AML-193 (cell line): ENCODE measurements around the gene CER1.

Source experiments
- DNase-seq, 2 experiments: peaks; one replicate each; lab custom pipeline; 2025; lab: John Stamatoyannopoulos, UW

Gene CER1, protein sequence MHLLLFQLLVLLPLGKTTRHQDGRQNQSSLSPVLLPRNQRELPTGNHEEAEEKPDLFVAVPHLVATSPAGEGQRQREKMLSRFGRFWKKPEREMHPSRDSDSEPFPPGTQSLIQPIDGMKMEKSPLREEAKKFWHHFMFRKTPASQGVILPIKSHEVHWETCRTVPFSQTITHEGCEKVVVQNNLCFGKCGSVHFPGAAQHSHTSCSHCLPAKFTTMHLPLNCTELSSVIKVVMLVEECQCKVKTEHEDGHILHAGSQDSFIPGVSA

DNA sequence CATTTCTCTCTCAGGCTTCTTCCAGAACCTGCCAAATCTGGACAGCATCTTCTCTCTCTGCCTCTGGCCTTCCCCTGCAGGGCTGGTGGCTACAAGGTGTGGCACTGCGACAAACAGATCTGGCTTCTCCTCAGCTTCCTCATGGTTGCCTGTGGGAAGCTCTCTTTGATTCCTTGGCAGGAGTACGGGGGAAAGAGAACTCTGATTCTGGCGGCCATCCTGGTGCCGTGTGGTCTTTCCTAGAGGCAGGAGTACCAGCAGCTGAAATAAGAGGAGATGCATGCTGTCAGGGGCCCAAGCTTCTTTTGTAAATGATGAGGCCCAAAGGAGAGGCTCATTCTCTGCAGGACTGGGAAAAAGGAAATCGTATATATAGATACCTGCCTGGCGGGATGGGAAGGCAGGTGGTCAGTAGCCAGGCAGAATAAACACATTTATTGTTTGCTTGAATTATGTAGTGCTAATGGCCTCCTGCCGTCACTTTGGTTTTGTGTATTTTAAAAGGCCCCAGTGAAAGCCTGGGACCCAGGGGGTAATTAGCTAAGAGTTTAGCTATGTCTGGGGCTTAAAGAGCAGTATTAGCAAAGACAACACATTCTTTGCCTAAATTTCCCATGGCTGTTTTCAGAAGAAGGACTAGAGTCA lies at the start of gene CER1:
TSS of gene CER1 (minus strand) at position 343 of the 645 bp plus-strand sequence. CDS start at position 282, 61 bp downstream.
- no peak for DNase-seq

DNA sequence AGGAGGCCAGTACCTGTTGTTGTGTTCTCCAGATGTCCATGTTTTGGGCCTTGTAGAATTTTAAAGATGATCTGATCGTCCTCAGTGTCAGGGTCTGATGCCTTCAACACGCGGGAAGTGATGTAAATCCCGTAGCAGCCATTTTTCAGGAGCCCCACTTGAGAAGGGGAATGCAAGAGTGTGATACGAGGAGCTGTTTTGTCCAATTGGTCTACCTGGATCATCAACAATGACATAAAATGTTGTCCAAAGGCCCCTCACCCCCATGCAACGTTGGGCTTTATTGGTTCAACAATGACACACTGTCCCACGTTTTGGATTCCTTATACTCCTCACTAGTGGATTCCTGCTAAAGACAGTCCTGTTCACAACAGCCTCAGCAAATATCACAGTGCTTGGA lies 48.1 kb upstream of the CER1 start:
- DNase-seq, result no peak

DNA sequence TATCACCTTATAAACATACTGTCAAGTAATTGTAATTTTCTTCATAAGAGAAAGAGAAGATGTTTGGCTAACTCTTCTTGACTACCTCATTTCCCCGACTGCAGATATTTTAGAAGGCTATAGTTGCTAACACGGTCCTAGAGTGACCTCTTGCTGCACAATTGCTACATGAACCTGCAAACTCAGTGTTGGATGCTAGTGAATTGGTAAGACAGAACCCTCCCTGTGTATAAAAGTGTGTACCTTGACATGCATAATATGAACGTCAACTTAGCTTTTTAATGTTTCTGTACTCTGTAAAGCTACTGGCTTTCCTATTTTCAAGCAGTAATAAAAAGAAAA lies 46.7 kb upstream of the CER1 start:
- peak; percentile 4 to 6 for DNase-seq

DNA sequence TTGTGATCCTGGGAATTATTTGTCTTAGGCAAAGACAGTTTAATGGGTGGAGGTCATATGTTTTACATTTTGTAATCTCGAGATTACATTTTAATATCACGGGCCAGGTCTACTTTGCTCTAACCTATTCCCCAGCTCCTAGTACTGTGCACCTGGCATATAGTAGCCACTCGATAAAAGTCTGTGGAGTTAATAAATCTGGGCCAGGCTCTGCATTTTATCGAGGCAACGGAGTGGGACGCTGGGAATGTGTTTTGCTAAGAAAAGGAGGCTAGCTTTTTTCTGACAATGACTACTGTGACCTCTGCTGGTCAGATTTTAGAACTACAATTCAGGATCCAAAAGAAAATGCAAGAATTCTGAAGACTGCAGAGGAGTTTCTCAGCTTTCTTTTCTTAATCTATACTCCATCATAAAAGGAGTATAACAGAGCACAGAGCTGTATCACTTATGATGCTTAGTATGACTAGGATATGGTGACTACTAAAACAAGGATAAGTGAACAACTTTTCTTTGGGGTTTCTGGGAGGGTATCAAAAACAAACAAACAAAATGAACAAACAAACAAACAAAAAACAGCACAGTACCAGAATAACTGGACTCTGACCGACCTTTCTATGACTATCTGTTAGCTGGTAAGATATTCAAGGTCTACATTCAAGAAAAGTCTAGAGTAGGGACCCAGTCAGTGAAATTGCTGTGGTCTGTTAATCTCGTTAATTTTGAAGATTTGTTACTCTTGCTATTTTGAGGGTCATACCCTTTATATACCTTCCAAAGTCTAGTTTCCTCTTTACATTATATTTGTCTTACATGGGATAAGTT lies 46.1 kb upstream of the CER1 start:
- peak; percentile 26 to 33 for DNase-seq

DNA sequence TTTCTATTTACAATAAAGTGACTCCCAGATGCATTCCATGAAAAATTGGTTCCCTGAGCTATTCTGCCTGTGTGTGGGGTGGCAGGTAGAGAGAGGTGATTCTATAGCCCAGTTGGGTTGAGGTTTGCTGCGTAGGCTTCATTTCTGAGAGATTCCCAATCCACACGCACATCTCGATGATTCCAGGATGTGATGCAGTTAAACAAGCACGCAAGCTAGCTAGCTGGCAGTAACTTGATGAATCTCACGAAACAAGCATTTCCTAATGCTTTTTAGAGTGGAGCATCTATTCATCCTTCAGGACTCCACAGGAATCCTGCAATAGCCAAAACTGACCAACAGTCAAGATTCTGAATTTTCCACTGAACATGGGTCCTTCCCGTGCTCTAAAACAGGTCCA lies 43.8 kb upstream of the CER1 start:
- no peak for DNase-seq

DNA sequence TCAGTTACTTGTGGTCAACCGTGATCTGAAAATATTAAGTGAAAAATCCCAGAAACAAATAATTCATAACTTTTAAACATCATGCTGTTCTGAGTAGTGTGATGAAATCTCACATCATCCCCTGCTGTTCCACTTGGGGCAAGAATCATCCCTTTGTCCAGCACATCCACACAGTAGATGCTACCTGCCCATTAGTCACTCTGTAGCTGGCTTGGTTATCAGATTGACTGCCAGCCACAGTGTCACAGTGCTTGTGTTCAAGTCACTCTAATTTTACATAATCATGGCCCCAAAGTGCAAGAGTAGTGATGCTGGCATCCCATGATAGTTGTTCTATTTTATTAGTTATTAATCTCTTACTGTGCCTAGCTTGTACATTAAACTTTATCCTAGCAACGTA lies 39.1 kb upstream of the CER1 start:
- DNase-seq, result no peak

DNA sequence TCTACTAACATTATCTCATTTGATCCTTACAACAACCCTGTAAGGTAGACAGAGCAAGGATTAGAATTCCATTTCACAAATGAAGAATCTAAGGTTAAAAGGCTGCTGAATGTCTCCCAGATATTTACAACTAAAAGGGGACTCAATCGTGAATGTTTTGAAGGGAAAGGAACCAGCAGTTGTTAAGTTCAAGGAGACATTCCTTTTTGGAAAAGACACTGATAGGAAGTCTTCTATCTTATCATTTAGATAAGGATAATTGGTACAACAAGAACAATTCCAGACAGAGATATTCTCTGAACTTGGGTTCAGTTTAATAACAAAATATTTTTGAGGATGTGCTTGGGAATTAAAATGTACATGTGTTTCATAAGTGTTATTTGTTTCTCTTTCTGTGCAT lies 37.5 kb upstream of the CER1 start:
- DNase-seq, result no peak

DNA sequence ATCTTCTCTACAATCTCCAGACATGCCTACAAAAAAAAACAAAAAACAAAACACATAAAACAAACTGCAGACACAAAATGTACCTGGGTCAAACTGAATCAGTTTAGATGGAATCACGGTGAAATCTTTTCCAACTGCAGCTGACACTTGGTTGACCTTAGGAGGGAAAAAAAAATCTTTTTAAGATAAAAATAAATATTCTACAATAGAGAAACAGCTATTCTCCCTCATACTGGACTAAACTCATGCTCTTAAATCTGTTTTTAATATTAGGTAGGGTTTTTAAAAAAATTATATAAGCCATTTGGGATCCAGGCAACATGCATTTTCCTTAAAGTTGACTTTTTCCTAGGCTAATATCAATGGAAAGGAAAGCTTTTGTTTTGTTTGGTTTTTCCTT lies 33.8 kb upstream of the CER1 start:
- DNase-seq, result no peak

DNA sequence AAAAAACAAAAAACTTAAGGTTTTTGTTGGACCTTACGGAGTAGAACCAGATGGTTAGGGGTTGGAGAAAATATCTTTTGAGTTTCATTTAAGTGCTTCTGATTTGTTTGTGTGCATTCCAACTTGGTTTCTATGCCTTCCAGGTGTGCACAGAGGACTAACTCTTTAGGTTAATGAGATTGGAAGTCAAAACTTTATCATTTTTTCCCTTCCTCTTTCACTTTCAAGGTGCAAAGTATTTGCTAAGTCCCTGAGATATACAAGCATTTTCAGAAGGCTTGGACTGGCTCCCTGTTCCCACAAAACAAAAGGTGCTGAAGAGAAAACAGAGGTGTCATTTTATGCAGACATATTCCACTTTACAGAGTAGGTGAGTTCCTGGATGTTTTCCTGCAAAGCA lies 30.3 kb upstream of the CER1 start:
- DNase-seq, result no peak

DNA sequence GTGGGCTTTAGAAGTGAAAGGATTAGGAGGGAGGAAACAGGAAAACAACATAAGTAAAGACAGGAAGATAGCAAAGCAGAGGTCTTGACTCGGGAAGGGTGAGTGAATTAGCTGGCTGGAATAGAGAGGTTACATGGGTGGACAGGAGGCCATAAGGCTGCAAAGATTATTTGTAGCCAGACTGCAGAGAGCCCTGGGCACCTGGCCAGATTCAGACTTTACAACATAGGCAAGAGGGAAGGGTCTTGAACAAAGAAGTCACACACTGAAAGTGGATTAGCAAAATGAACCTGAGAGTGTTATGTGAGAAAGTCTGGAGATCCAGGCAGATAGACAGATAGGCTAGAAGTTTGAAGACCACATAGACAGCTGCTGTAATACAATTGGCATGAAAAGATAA lies 29.7 kb upstream of the CER1 start:
- no peak for DNase-seq

DNA sequence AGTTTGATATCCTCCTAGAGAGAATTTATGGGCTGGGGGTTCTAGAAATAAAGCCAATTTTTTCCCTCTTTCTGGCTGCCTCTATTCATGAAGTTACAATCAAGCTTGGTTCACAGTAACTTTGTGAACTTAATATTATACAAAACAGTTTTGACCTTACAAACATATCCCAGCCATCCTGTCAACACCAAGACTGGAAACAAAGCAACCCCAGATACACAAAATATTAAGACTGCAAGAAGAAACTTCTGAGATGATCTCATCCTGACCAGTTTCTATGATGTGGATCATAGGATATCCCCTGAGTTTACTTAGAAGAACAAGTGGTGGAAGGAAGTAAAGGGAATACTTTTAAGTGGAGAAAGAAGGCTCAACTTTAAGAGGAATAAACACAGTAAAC lies 28.3 kb upstream of the CER1 start:
- no peak for DNase-seq

DNA sequence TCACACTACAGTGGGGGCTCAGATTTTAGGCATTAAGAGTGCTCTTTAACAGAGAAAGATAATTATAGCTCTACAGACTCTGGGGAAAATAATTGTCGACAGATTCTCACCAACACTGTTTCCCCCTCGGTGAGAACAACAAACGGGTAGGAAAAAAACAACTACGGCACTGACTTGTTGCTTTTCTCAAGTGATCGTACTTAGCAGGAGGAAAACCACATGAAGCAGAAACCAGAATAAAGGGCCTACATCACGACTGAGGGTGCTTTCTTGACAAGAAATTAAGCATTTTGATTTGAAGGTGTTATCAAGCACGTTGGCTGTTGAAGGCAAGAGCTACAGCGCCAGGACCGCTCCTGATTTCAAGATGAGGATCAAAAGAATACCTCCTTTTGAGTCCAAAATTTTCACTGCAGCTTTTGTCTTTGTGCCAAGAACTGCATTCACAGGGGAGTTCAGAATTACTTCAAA lies 27.2 kb upstream of the CER1 start:
- DNase-seq, result no peak

DNA sequence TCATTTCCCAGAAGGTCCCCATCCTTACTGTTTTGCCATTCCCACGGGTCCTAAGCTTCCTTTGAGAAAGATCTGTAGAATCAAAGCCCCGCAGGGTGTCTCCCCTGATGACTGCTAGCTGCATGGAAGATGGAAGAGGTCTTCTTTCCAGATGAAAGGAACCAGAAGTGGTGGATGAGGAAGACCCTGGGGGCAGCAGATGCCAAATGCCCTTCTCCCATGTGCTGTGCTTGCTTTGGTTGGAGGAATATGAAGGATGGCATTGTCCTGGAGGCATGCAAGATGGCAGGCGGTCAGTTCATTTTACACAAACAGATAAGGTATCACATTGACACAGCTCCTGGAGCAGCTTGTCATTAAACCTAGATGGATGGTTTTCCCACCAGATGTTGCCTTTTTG lies 25.8 kb upstream of the CER1 start:
- DNase-seq, result no peak

DNA sequence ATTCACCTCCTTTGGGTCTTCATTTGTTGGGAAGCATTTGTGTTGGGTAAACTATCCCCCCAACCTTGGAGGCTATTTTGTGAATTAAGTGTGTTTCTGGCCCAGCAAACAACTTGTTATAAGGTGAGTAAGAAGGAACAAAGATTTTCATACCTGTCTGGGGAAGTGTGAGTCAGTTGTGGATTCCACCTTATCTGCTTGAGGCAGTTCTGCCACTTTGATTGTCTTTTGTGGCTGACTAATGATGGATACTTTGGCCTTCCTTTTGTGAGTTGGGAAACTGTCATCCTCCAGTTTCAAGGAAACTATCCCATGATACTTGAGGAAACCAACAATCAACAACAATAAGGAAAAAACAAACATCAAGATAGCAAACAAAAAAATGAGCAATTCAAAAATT lies 24.6 kb upstream of the CER1 start:
- no peak for DNase-seq

DNA sequence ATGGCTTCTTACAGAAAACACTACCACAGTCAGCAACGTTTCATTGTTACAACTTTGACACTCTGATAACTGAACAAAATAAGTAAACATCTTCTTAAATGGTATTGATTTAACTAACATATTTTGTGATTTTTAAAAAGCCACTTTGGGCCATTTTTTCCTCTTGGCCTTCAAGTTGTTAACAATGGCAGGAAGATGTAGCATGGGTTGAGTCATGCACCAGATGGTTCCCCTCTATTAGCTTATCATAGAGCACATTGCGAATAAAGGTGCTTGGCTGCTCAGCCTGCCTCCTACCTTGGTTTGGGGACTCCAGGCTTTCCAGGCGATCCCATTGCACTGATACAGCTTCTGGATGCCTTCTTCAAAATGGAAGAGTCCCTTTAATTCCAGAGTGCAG lies 24.1 kb upstream of the CER1 start:
- no peak for DNase-seq

DNA sequence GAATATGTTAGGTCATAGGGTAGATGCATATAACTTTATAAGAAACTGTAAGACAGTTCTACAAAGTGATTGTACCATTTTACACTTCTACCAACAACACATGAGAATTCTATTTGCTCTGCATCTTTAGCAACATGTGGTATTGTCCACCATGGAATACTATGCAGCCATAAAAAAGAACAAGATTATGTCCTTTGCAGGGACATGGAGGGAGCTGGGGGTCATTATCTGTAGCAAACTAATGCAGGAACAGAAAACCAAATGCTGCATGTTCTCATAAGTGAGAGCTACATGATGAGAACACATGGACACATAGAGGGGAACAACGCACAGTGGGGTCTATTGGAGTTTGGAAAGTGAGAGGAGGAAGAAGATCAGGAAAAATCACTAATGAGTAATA lies 22.2 kb upstream of the CER1 start:
- DNase-seq, result no peak

DNA sequence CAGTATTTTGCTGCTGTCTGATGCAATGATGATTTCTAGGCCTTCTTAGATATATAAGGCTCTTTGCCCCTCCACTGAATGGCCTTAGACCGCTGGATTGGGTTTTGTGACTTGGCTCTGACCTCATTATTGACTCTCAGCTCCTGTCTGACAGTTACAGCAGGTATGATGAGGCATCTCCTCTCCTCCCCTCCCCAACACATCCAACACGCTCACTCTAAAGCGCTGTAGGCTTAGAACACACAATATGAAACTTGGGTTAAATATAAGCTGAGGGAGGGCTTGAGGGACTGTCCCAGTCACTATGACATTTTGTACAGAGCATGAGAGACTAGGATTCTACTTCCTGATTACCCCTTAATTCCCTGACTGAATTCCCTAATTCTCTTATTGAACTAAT lies 18.8 kb upstream of the CER1 start:
- no peak for DNase-seq

DNA sequence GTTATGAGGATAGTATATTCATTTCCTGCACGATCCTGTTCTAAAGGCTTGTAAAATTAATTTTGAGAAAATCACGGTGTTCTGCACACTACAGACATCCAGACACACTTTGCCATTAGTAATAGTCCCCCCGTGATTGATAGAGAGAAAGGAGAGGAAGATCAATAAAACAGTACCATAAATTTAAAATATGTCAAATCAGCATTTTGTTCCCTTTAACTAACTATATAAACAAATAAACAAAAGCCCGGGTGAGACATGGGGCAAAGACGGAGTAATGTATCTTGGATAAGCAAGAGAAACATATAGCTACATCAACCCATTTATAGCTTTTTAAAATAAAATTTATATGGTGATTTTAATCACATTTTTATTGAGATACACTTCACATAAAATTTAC lies 10.6 kb upstream of the CER1 start:
- DNase-seq, result no peak

DNA sequence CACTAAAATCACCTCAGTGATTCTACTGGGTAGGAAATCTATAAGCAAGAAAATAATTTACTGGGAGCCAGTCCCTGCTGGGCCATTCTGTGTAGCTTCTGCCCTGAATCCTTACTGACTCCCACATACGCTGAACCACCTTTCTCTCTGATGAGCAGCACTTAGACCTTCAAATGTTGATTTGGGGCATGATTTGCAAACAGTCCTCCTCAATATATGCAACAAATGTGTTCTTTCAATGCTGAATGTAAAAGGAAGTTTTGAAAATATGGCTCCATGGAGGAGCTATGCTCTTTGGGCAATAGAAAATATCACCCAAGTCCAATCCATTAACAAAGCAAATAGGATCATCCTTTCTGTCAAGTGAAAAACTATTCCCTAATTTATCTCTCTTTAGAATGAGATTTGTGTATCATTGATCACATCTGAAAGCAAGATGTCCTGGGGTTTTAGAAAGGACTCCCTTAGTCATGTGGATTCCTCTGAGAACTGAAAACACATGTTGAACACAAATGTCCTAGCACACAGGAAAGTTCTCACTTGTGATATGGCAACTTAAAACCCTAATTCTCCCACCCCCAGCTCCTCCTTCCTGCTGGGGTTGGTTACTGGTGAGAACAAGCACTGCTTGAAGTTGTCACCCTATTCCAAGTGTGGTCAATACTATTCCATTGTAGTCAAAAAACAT lies 8.9 kb upstream of the CER1 start:
- no peak for DNase-seq

DNA sequence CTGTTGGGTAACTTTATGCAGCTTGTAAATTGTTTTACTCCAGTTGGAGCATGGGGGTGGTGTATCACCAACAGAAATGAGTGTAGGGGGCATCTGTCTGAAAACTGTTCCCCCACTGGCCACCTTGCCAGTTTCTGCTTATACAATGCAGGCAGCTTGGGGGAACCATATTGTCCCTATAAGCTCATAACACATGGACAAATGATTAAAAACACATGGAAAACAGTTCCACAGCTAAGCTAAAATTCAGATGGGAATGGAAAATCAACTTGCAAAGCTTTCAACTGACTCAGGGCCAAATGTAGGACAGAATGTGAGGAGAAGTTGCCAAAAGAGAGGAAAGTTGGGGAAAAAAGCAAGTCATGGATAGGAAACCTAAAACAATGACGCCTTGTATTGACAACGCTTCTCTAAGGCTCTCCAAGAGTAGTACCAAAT lies 7.9 kb upstream of the CER1 start:
- no peak for DNase-seq

DNA sequence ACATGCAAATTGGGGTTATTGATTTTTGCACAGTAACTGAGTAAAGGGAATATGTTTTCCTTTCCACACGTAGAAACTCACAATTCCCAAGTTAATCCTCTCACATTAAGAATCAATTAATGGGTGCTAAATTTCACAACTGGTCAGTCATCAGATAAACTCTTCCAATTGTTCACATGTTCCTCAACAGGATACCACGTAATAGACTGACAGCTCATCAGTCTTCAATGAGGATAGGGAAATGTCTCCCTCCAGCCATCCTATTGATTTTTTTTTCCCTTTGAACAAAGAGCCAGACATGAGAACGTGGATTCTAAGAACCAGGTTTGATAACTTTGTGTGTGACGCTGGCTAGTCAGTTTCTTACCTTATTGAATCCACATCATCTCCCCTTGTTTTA lies 768 bp upstream of the CER1 start:
- no peak for DNase-seq

DNA sequence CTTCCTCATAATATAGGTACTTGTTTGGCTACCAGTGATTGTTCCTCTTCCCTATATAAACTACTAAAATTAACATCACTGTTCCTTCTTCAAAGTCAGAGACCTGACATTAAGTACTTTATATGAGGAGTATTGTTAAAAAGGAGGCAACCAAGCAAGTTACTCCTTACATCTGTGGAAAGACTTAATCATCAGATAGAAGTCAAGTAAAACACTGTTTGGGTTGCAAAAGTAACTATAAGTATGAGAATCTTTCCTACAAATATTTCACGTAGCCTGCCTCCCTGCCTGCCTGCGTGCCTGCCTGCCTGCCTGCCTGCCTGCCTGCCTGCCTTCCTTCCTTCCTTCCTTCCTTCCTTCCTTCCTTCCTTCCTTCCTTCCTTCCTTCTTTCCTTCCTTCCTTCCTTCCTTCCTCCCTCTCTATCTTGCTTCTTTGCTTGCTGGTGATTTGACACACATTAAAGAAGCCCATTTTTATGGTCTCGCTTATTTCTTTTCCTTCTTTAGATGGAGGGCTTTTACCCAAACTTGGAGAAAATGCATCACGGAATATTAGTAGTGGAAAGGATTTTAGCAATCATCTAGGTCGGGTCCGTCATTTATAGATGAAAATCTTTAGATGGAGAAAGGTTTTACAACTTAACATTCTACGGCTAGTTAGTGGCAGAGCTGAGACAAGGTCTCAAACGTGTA lies 3.2 kb downstream of the CER1 start:
- no peak for DNase-seq
